Lower leg skin (tissue), 4 donors: ENCODE results near the gene GALR1. TPM values are rescaled to one million over a fixed set of nuclear protein-coding genes. Genes with fewer than 3 reads are reported as not detected.
A peak's percentile ranks its signal among the peaks of the same experiment; 100 is the strongest.

Experiments
- DNase-seq, 2 donors: peaks; one replicate each; pipeline ENCODE4 v3.0.0-alpha.2; 2019; ENCODE audit warnings: low spot score in 2 of 2
- H3K4me3 ChIP-seq: fragments of 200-600 bp; sonication (generic); 2 replicates; pipeline ENCODE4 v1.5.1; 2017; ENCODE audit warnings: mild to moderate bottlenecking, low read depth; ENCODE audit not compliant: poor library complexity, severe bottlenecking
- CTCF ChIP-seq, 3 donors: fragments of 450-650 bp; IDR thresholded peaks; one replicate each; pipeline ENCODE4 v1.5.1; 2016; ENCODE audit warnings: antibody characterized with exemption in 3 of 3, mild to moderate bottlenecking in 3 of 3, moderate library complexity in 2 of 3
- POLR2A ChIP-seq, 2 donors: fragments of 450-650 bp; IDR thresholded peaks; one replicate each; pipeline ENCODE4 v1.6.1; 2016 to 2017; ENCODE audit warnings: antibody characterized with exemption in 2 of 2, mild to moderate bottlenecking in 1 of 2, moderate library complexity in 1 of 2
- WGBS, 2 donors: methylation state at CpG; one replicate each; pipeline ENCODE4 v1.1.5; 2018; 5-methylcytosine and 5-hydroxymethylcytosine counted together
- intact Hi-C: fragments of 100-400 bp; cut with DNase I; formaldehyde crosslinking; loops from one replicate; pipeline ENCODE4 v1.15.0; 2023; ENCODE audit warnings: low total_unique reads
- total RNA-seq, 4 donors: library from RNA; depleted of rRNA; stranded (reverse); fragments of >200 nt; gene quantifications; one replicate each; pipeline ENCODE4 v1.1.0, GENCODE V29; 2016

Gene GALR1
- total RNA-seq, 4 donors from 2014 or later: not detected

DNA sequence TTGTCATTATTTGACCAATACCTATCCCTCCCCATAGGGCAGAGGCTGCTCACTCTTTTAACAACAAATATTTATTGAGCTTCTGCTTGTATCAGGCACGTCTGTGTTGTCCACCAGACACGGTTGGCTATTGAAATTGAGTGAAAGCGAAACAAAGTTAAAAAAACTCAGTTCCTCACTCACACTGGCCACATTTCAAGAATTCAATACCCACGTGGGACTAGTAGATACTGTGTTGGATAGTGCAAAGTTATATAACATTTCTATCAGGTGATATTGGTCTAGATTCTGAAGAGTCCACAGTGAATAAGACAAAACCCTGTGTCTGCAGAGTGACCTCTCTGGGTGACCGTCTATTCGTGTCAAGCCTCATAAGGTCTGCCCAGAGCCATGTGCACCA is 43.9 kb upstream of the GALR1 start:
- TF ChIP-seq CTCF (IDR thresholded peaks at IDR 0.05) (no peak), POLR2A (IDR thresholded peaks at IDR 0.05) (no peak)
- intact Hi-C loops: no loop called here
- 80 to 88% methylated on average over 6 of the region's 6 CpGs for WGBS, 2 donors

GRCh38 chr18:77206676-77207374 is 42.8 kb upstream of the GALR1 start:
- WGBS, 2 donors: 54 to 55% methylated on average over 10 of the region's 10 CpGs
- DNase-seq: peak in 1 of 2 donors; percentile 56
- TF ChIP-seq POLR2A (IDR thresholded peaks at IDR 0.05) (no peak), CTCF (IDR thresholded peaks at IDR 0.05) (no peak)
- H3K4me3 ChIP-seq: no peak overlapping the region
- intact Hi-C loops: no loop called here

More for the DNA sequence above, 43.9 kb upstream of the GALR1 start:
- DNase-seq: no peak
- H3K4me3 ChIP-seq: no peak overlapping the region

DNA sequence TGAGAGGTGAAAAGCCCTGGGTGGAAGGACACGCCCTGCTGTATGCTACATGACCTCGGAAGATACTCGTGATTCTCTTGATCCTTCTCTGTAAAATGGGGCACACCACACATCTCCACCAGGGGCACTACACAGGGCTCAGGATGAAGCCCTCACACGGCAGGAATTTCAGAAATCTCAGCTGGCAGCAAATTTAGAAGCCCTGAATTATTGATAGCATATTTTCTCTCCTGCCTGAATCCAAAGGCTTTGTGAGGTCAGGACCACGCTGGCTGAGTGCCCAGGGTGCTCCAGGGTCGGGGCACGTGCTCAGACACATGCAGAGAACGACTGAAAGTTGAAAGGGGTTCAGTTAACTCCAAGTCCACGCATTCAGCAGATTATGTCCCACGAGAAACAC is 42.1 kb upstream of the GALR1 start:
- peak; percentile 65 to 90 for DNase-seq
- intact Hi-C loops: no loop called here
- TF ChIP-seq POLR2A (IDR thresholded peaks at IDR 0.05) (no peak), CTCF (IDR thresholded peaks at IDR 0.05) (no peak)
- H3K4me3 ChIP-seq: no peak overlapping the region
- WGBS, 2 donors: 9 to 25% methylated on average over 10 of the region's 10 CpGs

DNA sequence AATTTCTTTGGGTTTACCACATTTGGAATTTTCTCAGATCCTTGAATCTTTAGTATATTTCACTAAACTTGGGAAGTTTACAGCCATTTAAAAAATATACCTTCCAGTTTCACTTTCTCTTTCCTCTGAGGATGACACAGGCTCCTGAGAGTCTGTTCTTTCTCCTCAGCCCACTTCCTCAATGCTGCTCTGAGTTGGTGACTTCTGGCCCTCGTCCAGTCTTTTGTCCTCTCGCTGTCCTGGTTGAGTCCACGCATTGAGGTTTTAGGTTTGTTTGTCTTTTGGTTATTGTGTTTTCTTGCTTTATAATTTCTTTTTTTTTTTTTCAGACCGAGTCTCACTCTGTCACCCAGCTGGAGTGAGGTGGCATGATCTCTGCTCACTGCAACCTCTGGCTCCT is 40.7 kb upstream of the GALR1 start:
- intact Hi-C loops: no loop called here

DNA sequence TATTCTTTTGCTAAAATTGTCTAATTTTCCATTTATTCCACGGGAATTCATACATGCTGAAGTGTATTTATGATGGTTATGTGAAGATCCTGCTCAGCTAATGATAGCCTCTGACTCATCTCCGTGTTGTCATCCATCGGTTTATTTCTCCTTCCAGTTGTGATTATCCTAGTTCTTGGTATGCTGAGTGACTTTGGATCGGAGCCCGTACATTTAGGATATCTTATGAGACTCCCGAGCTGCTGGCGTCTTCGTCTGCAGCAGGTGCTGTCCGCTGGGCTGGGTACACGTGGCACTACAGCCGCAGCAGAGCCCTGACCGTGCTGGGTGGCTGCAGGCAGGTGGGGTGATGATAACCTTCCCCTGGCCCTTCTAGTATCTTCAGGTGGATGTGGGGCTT is 40.1 kb upstream of the GALR1 start:
- intact Hi-C loops: no loop called here
- H3K4me3 ChIP-seq: no peak overlapping the region
- TF ChIP-seq CTCF (IDR thresholded peaks at IDR 0.05) (no peak), POLR2A (IDR thresholded peaks at IDR 0.05) (no peak)

More for the DNA sequence above, 40.7 kb upstream of the GALR1 start:
- TF ChIP-seq POLR2A (IDR thresholded peaks at IDR 0.05) (no peak), CTCF (IDR thresholded peaks at IDR 0.05) (no peak)
- no peak for DNase-seq
- H3K4me3 ChIP-seq: no peak overlapping the region
- WGBS, 2 donors: 66 to 68% methylated on average over 4 of the region's 4 CpGs

GRCh38 chr18:77210249-77210648 is 39.4 kb upstream of the GALR1 start:
- 66 to 73% methylated on average over 5 to 7 of the region's 7 CpGs for WGBS, 2 donors
- no peak overlapping the region for H3K4me3 ChIP-seq
- TF ChIP-seq POLR2A (IDR thresholded peaks at IDR 0.05) (no peak), CTCF (IDR thresholded peaks at IDR 0.05) (no peak)
- intact Hi-C loops: loop anchor here (5.0 kb wide), 1 partner anchor 208 kb away; no protein-coding TSS in a partner anchor
- no peak for DNase-seq

More for the DNA sequence above, 40.1 kb upstream of the GALR1 start:
- 92 to 93% methylated on average over 12 of the region's 12 CpGs for WGBS, 2 donors
- no peak for DNase-seq
